GM12878 (cell line): ENCODE data around the gene TMC6. TPM values are rescaled to one million over a fixed set of nuclear protein-coding genes. Genes with fewer than 3 reads are reported as not detected.

Source experiments
- ATAC-seq: fragments of 200-7000 bp; cut with Tn5 transposase; 3 replicates; pipeline ENCODE4 v1.9.1; 2020; ENCODE audit warnings: mild to moderate bottlenecking, moderate library complexity
- BruUV-seq: library from RNA; stranded (reverse); fragments of 400-500 nt; replicated peaks from 2 replicates; lab custom pipeline; 2021; lab: Mats Ljungman, UMichigan
- CTCF ChIA-PET: fragments of 300-600 bp; sonication (Branson Sonifier 250); formaldehyde crosslinking; extraction: SDS; loops from one replicate; lab custom pipeline; 2021; ENCODE audit warnings: inconsistent platforms; lab: Yijun Ruan, JAX
- POLR2A ChIA-PET: fragments of 350-600 bp; formaldehyde crosslinking; extraction: SDS; loops from one replicate; lab custom pipeline; 2021; ENCODE audit warnings: inconsistent platforms; lab: Charles Lee
- RAD21 ChIA-PET: fragments of 300-600 bp; sonication (Branson Sonifier 250); formaldehyde crosslinking; loops from one replicate; lab custom pipeline; 2023; ENCODE audit warnings: antibody characterized with exemption; ENCODE audit not compliant: unreplicated experiment; lab: Charles Lee
- SMC1A ChIA-PET: fragments of 300-600 bp; sonication (Branson Sonifier 250); formaldehyde crosslinking; loops from one replicate; lab custom pipeline; 2023; ENCODE audit not compliant: unreplicated experiment, uncharacterized antibody; lab: Charles Lee
- DNase-seq: peaks from one replicate; pipeline ENCODE4 v3.0.0-alpha.2; 2011; ENCODE audit warnings: low read depth, low spot score
- FAIRE-seq: peaks from 3 replicates; lab custom pipeline; 2011; peaks lifted over from hg19 to GRCh38; lab: Jason Lieb, UNC
- H2AFZ ChIP-seq: 2 replicates; pipeline ENCODE4 v1.6.0; 2011; ENCODE audit warnings: low read depth, low read length, control low read depth; ENCODE audit not compliant: control insufficient read depth
- H3K27ac ChIP-seq: 2 replicates; pipeline ENCODE4 v1.5.1; 2011; ENCODE audit warnings: control low read depth; ENCODE audit not compliant: control insufficient read depth, insufficient read depth
- H3K27me3 ChIP-seq, 2 experiments: replicated peaks in 1 of 2; 2 replicates each; pipeline versions ENCODE4 v1.6.0 to v1.6.1; 2011; ENCODE audit warnings: low read length in 1 of 2; ENCODE audit not compliant: control insufficient read depth in 2 of 2, insufficient read depth in 2 of 2
- H3K36me3 ChIP-seq, 2 experiments: 2 replicates each; pipeline ENCODE4 v1.5.1; 2011; ENCODE audit warnings: low read length in 1 of 2; ENCODE audit not compliant: control insufficient read depth in 2 of 2, insufficient read depth in 2 of 2
- H3K4me1 ChIP-seq: 2 replicates; pipeline ENCODE4 v1.6.1; 2011; ENCODE audit warnings: mild to moderate bottlenecking, low read length, moderate library complexity, mixed read lengths; ENCODE audit not compliant: control insufficient read depth, insufficient read depth
- H3K4me2 ChIP-seq: 2 replicates; pipeline ENCODE4 v1.6.0; 2011; ENCODE audit warnings: control low read depth; ENCODE audit not compliant: control insufficient read depth, insufficient read depth
- H3K4me3 ChIP-seq: fragments of 200-600 bp; sonication (generic); 2 replicates; pipeline ENCODE4 v1.5.1; 2016
- H3K79me2 ChIP-seq: 2 replicates; pipeline ENCODE4 v1.6.0; 2011; ENCODE audit warnings: low read length; ENCODE audit not compliant: control insufficient read depth, insufficient read depth
- H3K9ac ChIP-seq: 2 replicates; pipeline ENCODE4 v1.8.0; 2011; ENCODE audit warnings: low read length, control low read depth, mixed read lengths; ENCODE audit not compliant: control insufficient read depth, insufficient read depth
- H3K9me3 ChIP-seq: replicated peaks from 3 replicates; pipeline ENCODE4 v1.5.1; 2011; ENCODE audit warnings: mild to moderate bottlenecking, low read length; ENCODE audit not compliant: control insufficient read depth, insufficient read depth
- H4K20me1 ChIP-seq: 2 replicates; pipeline ENCODE4 v1.6.0; 2011; ENCODE audit not compliant: control insufficient read depth, insufficient read depth
- ATF2 ChIP-seq: IDR thresholded peaks from 2 replicates; pipeline ENCODE4 v1.6.1; 2012; ENCODE audit warnings: low read length, inconsistent platforms
- BCLAF1 ChIP-seq: fragments of 450-650 bp; IDR thresholded peaks from 2 replicates; pipeline ENCODE4 v1.6.1; 2017; ENCODE audit warnings: antibody characterized with exemption, mild to moderate bottlenecking, moderate library complexity
- ETV6 ChIP-seq, 2 experiments: fragments of 450-650 bp in 1 of 2; IDR thresholded peaks in 1 of 2; conservative IDR thresholded peaks in 1 of 2; 2 replicates each; pipeline ENCODE4 v1.6.1; 2014; ENCODE audit warnings: antibody characterized with exemption in 1 of 2, borderline replicate concordance in 1 of 2, low read depth in 1 of 2, mild to moderate bottlenecking in 1 of 2, moderate library complexity in 1 of 2
- HDAC6 ChIP-seq: fragments of 200-600 bp; sonication (generic); IDR thresholded peaks from one replicate; pipeline ENCODE4 v1.8.0; 2017; ENCODE audit warnings: antibody characterized with exemption; ENCODE audit not compliant: unreplicated experiment
- IRF3 ChIP-seq: fragments of 450-650 bp; IDR thresholded peaks from 2 replicates; pipeline ENCODE4 v1.6.1; 2014; ENCODE audit warnings: mild to moderate bottlenecking
- JUND ChIP-seq: IDR thresholded peaks from 2 replicates; pipeline ENCODE4 v1.6.1; 2012; ENCODE audit warnings: low read depth, mild to moderate bottlenecking, low read length, improper control_type of control experiment, moderate library complexity
- MTA3 ChIP-seq: IDR thresholded peaks from 2 replicates; pipeline ENCODE4 v1.6.1; 2012; ENCODE audit warnings: low read length, inconsistent platforms, borderline replicate concordance
- NBN ChIP-seq: fragments of 450-650 bp; IDR thresholded peaks from 2 replicates; pipeline ENCODE4 v1.6.1; 2016
- PBX3 ChIP-seq: IDR thresholded peaks from 2 replicates; pipeline ENCODE4 v1.6.1; 2011; ENCODE audit warnings: mild to moderate bottlenecking, low read depth, low read length, moderate library complexity; ENCODE audit not compliant: insufficient replicate concordance
- PKNOX1 ChIP-seq: fragments of 450-650 bp; IDR thresholded peaks from 2 replicates; pipeline ENCODE4 v1.6.1; 2016; ENCODE audit warnings: mild to moderate bottlenecking
- RB1 ChIP-seq: fragments of 450-650 bp; formaldehyde crosslinking; IDR thresholded peaks from 2 replicates; pipeline ENCODE4 v1.6.1; 2017; ENCODE audit warnings: mild to moderate bottlenecking, borderline replicate concordance
- RCOR1 ChIP-seq: conservative IDR thresholded peaks from 2 replicates; pipeline ENCODE4 v1.6.1; 2012; ENCODE audit warnings: low read depth, low read length, improper control_type of control experiment
- RELB ChIP-seq: fragments of 450-650 bp; IDR thresholded peaks from 2 replicates; pipeline ENCODE4 v1.6.1; 2017; ENCODE audit warnings: low read depth, mild to moderate bottlenecking, moderate library complexity
- SMAD5 ChIP-seq: IDR thresholded peaks from 2 replicates; pipeline ENCODE4 v1.6.1; 2016; ENCODE audit warnings: antibody characterized with exemption, low read depth
- YY1 ChIP-seq: IDR thresholded peaks from 2 replicates; pipeline ENCODE4 v1.6.1; 2011; ENCODE audit warnings: low read depth, mild to moderate bottlenecking, low read length
- WGBS: methylation state at CpG from one replicate; pipeline ENCODE4 v1.1.6; 2016; ENCODE audit warnings: low lambda C conversion rate; ENCODE audit not compliant: insufficient replicate concordance, insufficient coverage; ENCODE audit errors: missing lambda C conversion rate; 5-methylcytosine and 5-hydroxymethylcytosine counted together
- in situ Hi-C: fragments of 300-500 bp; cut with MboI; formaldehyde crosslinking; loops from 9 replicates; pipeline ENCODE4 v1.14.3; 2018; ENCODE audit warnings: mixed read lengths
- intact Hi-C: fragments of 100-400 bp; cut with micrococcal nuclease; formaldehyde crosslinking; loops from one replicate; pipeline ENCODE4 v1.14.2; 2022; ENCODE audit not compliant: unreplicated experiment
- polyA plus RNA-seq, 11 experiments: library from polyadenylated mRNA; depleted of rRNA in 4 of 11; unstranded in 6 of 11; stranded (reverse) in 5 of 11; fragments of >200 nt; fragmentation: Nextera tagmentation in 4 of 11; fragmentation: Illumina TruSeq in 1 of 11; extraction: Ambion mirVana in 4 of 11; extraction: Trizol in 1 of 11; gene quantifications; 1 replicate in 1 of 11; 2 replicates in 10 of 11; pipeline versions ENCODE4 v1.2.1 to v1.2.3, GENCODE V29; 2011 to 2016; ENCODE audit warnings: inconsistent platforms in 2 of 11, missing spikeins in 2 of 11, low read depth in 1 of 11
- total RNA-seq, 4 experiments: library from RNA; depleted of rRNA in 3 of 4; stranded (reverse); fragments of >200 nt in 3 of 4; fragmentation: Illumina TruSeq in 1 of 4; extraction: Trizol in 1 of 4; gene quantifications; 2 replicates each; pipeline versions ENCODE4 v1.2.1 to v1.2.3, GENCODE V29; 2013 to 2021

The TMC6 gene
- total and polyA plus RNA-seq, 10 of the 15 experiments (the other 5 are each of a cell fraction or from before 2014, with no cell fraction given) = 1.9 to 232 (median 60.6) TPM

- BruUV-seq = no TSS peak
- ATAC-seq (no peak), FAIRE-seq (no peak), DNase-seq (no peak)
- Histone ChIP-seq H3K36me3 (peaks cover 0 to 2% of the 10 kb centered on the region in 2 experiments; a peak in 3 of 4 replicates), H3K4me1 (no peaks in the 10 kb centered on the region), H4K20me1 (no peaks in the 10 kb centered on the region), H3K4me2 (no peak overlapping the region), H2AFZ (no peak overlapping the region), H3K27me3 (no peaks in the 10 kb centered on the region), H3K79me2 (no peaks in the 10 kb centered on the region), H3K9me3 (no peaks in the 10 kb centered on the region), H3K9ac (no peak overlapping the region), H3K27ac (no peak overlapping the region), H3K4me3 (no peak overlapping the region)
- in situ Hi-C loops = no loop called here
- CTCF ChIA-PET = interaction anchor here (0.7 to 3.3 kb wide), 5 partner anchors 12 to 107 kb away, joined by 3 to 18 read pairs (median 4); no protein-coding TSS in a partner anchor
- SMC1A ChIA-PET = interaction anchor here (1.0 to 3.3 kb wide), 2 partner anchors 40 to 51 kb away, joined by 3 to 22 read pairs; no protein-coding TSS in a partner anchor
- POLR2A ChIA-PET = no interaction called here
- RAD21 ChIA-PET = interaction anchor here (0.8 kb wide), 1 partner anchor 50 kb away, joined by 5 read pairs; no protein-coding TSS in a partner anchor
- 12% methylated on average over 4 of the region's 4 CpGs for WGBS
- intact Hi-C loops = no loop called here
- no peak for TF ChIP-seq RB1
- TF ChIP-seq BCLAF1 = no peak
- no peak for TF ChIP-seq MTA3
- no peak for TF ChIP-seq ETV6 (conservative IDR thresholded peaks at IDR 0.05 in 1 of 2, IDR thresholded peaks at IDR 0.05 in 1 of 2; ENCODE audit: borderline replicate concordance in 1 of 2, low read depth in 1 of 2)
- TF ChIP-seq HDAC6 = no peak
- no peak for TF ChIP-seq ATF2
- no peak for TF ChIP-seq SMAD5
- no peak for TF ChIP-seq IRF3
- no peak for TF ChIP-seq RCOR1
- no peak for TF ChIP-seq RELB
- TF ChIP-seq JUND = no peak
- no peak for TF ChIP-seq PKNOX1
- TF ChIP-seq PBX3 = no peak
- no peak for TF ChIP-seq YY1
- TF ChIP-seq NBN = no peak
These were observed 58.9 kb downstream of the TMC6 start for GRCh38 chr17:78069695-78070094.
